HepG2 (cell line): ENCODE measurements around the gene PLA1A. TPM values are rescaled to one million over a fixed set of nuclear protein-coding genes. Genes with fewer than 3 reads are reported as not detected.

Source experiments
- ATAC-seq: fragments of 200-7000 bp; cut with Tn5 transposase; 3 replicates; pipeline ENCODE4 v1.9.1; 2020; ENCODE audit warnings: mild to moderate bottlenecking, moderate library complexity
- BruUV-seq: library from RNA; stranded (reverse); fragments of 400-500 nt; replicated peaks from 2 replicates; lab custom pipeline; 2021; lab: Mats Ljungman, UMichigan
- CTCF ChIA-PET: fragments of 300-600 bp; formaldehyde crosslinking; extraction: SDS; loops from one replicate; lab custom pipeline; 2021; ENCODE audit warnings: low total read pairs, inconsistent platforms, low intra/inter-chr PET ratio; lab: Yijun Ruan, JAX
- POLR2A ChIA-PET: fragments of 350-600 bp; sonication (Branson Sonifier 250); formaldehyde crosslinking; loops from one replicate; lab custom pipeline; 2020; ENCODE audit warnings: antibody characterized with exemption, inconsistent platforms; lab: Yijun Ruan, JAX
- DNase-seq: peaks from one replicate; pipeline ENCODE4 v3.0.0-alpha.2; 2015; ENCODE audit warnings: low spot score
- FAIRE-seq: peaks from 3 replicates; lab custom pipeline; 2011; peaks lifted over from hg19 to GRCh38; lab: Jason Lieb, UNC
- H2AFZ ChIP-seq: one replicate; pipeline ENCODE4 v1.6.1; 2011; ENCODE audit warnings: low read length, inconsistent platforms
- H3K27ac ChIP-seq: fragments of 300-600 bp; 3 replicates; pipeline ENCODE4 v1.8.0; 2011; ENCODE audit warnings: mixed run types, mild to moderate bottlenecking, mixed read lengths, low read length, inconsistent platforms; ENCODE audit not compliant: insufficient read depth; ENCODE audit errors: extremely low read length
- H3K27me3 ChIP-seq, 2 experiments: fragments of 200-600 bp in 1 of 2; 2 replicates in 1 of 2; 3 replicates in 1 of 2; pipeline versions ENCODE4 v1.6.0 to v1.8.0; 2011; ENCODE audit warnings: low read length in 2 of 2, mild to moderate bottlenecking in 2 of 2, moderate library complexity in 2 of 2, inconsistent platforms in 1 of 2; ENCODE audit not compliant: insufficient read depth in 2 of 2, control insufficient read depth in 1 of 2
- H3K36me3 ChIP-seq, 2 experiments: fragments of 200-600 bp in 1 of 2; replicated peaks in 1 of 2; 2 replicates in 1 of 2; 3 replicates in 1 of 2; pipeline versions ENCODE4 v1.5.1 to v1.8.0; 2011; ENCODE audit warnings: low read length in 2 of 2, inconsistent platforms in 1 of 2; ENCODE audit not compliant: insufficient read depth in 2 of 2, control insufficient read depth in 1 of 2
- H3K4me1 ChIP-seq: 2 replicates; pipeline ENCODE4 v1.5.1; 2012; ENCODE audit warnings: low read length, inconsistent platforms; ENCODE audit not compliant: insufficient read depth
- H3K4me2 ChIP-seq: 2 replicates; pipeline ENCODE4 v1.6.0; 2011; ENCODE audit warnings: low read depth, low read length, inconsistent platforms
- H3K4me3 ChIP-seq, 3 experiments: fragments of 200-600 bp in 1 of 3; sonication (generic), shearing (Covaris generic) in 1 of 3; replicated peaks in 1 of 3; 2 replicates each; pipeline ENCODE4 v1.5.1; 2011 to 2016; ENCODE audit warnings: low read length in 3 of 3, inconsistent platforms in 2 of 3, low read depth in 2 of 3, mild to moderate bottlenecking in 2 of 3, control low read depth in 1 of 3, mixed read lengths in 1 of 3; ENCODE audit not compliant: insufficient read depth in 1 of 3
- H3K79me2 ChIP-seq: one replicate; pipeline ENCODE4 v1.6.1; 2011; ENCODE audit warnings: low read length, inconsistent platforms; ENCODE audit not compliant: insufficient read depth
- H3K9ac ChIP-seq: 2 replicates; pipeline ENCODE4 v1.6.0; 2011; ENCODE audit warnings: mild to moderate bottlenecking, low read depth, low read length, inconsistent platforms; ENCODE audit not compliant: insufficient read depth
- H3K9me3 ChIP-seq: 2 replicates; pipeline ENCODE4 v1.5.1; 2012; ENCODE audit warnings: mild to moderate bottlenecking, low read length
- H4K20me1 ChIP-seq: 2 replicates; pipeline ENCODE4 v1.6.0; 2011; ENCODE audit warnings: inconsistent platforms, mild to moderate bottlenecking, low read length, moderate library complexity; ENCODE audit not compliant: insufficient read depth
- BHLHE40 ChIP-seq: IDR thresholded peaks from 2 replicates; pipeline ENCODE4 v1.6.1; 2011; ENCODE audit warnings: low read length, improper control_type of control experiment
- CBFB ChIP-seq: sonication (generic); formaldehyde crosslinking; IDR thresholded peaks from 2 replicates; pipeline ENCODE4 v1.4.0; 2020; ENCODE audit warnings: missing genetic modification reagents
- FOXP1 ChIP-seq, 2 experiments: fragments of 450-650 bp in 1 of 2; IDR thresholded peaks; 2 replicates each; pipeline ENCODE4 v1.6.1; 2017 to 2018; ENCODE audit warnings: antibody characterized with exemption in 1 of 2
- GABPB1 ChIP-seq: IDR thresholded peaks from 2 replicates; pipeline ENCODE4 v1.6.1; 2016; ENCODE audit warnings: mild to moderate bottlenecking, missing genetic modification reagents, moderate library complexity, missing compliant biosample characterization
- IKZF1 ChIP-seq: fragments of 450-650 bp; IDR thresholded peaks from 2 replicates; pipeline ENCODE4 v1.7.1; 2016
- STAG1 ChIP-seq: sonication (generic); formaldehyde crosslinking; IDR thresholded peaks from 2 replicates; pipeline ENCODE4 v1.4.0; 2020; ENCODE audit warnings: missing genetic modification reagents
- TP53 ChIP-seq: sonication (generic); formaldehyde crosslinking; conservative IDR thresholded peaks from 2 replicates; pipeline ENCODE4 v1.4.0; 2020; ENCODE audit warnings: missing genetic modification reagents
- YEATS4 ChIP-seq: sonication (generic); formaldehyde crosslinking; IDR thresholded peaks from 2 replicates; pipeline ENCODE4 v1.4.0; 2020; ENCODE audit warnings: missing genetic modification reagents, borderline replicate concordance
- ZNF253 ChIP-seq: sonication (generic); formaldehyde crosslinking; IDR thresholded peaks from 2 replicates; pipeline ENCODE4 v1.8.0; 2022; ENCODE audit warnings: mild to moderate bottlenecking, missing genetic modification reagents, borderline replicate concordance
- ZNF260 ChIP-seq: sonication (generic); formaldehyde crosslinking; IDR thresholded peaks from 2 replicates; pipeline ENCODE4 v1.4.0; 2020; ENCODE audit warnings: missing genetic modification reagents, low read depth, mild to moderate bottlenecking, borderline replicate concordance
- ZNF282 ChIP-seq: fragments of 450-650 bp; IDR thresholded peaks from 2 replicates; pipeline ENCODE4 v1.6.1; 2018; ENCODE audit not compliant: partially characterized antibody
- WGBS: methylation state at CpG from one replicate; pipeline ENCODE4 v1.1.6; 2017; ENCODE audit warnings: low lambda C conversion rate; 5-methylcytosine and 5-hydroxymethylcytosine counted together
- in situ Hi-C: cut with HindIII; loops from 2 replicates; pipeline ENCODE4 v1.10.0; 2017; ENCODE audit warnings: low pct_unique_long_range_greater_than_20kb; ENCODE audit not compliant: extremely low pct_ligation_motif_present
- intact Hi-C: fragments of 100-400 bp; cut with micrococcal nuclease; formaldehyde crosslinking; loops from one replicate; pipeline ENCODE4 v1.10.0; 2022; ENCODE audit not compliant: unreplicated experiment
- polyA plus RNA-seq, 8 experiments: library from polyadenylated mRNA; depleted of rRNA in 3 of 8; stranded (reverse) in 7 of 8; unstranded in 1 of 8; fragments of >200 nt; fragmentation: Illumina TruSeq in 4 of 8; extraction: Trizol in 4 of 8; gene quantifications; 2 replicates each; pipeline versions ENCODE4 v1.2.1 to v1.2.3, GENCODE V29; 2011 to 2016; ENCODE audit warnings: low read depth in 4 of 8, missing spikeins in 1 of 8, mixed read lengths in 1 of 8; ENCODE audit not compliant: insufficient read depth in 1 of 8
- total RNA-seq, 5 experiments: library from RNA; depleted of rRNA; stranded (reverse); fragments of >200 nt; fragmentation: Illumina TruSeq; extraction: Trizol; gene quantifications; 2 replicates each; pipeline ENCODE4 v1.2.3, GENCODE V29; 2016; ENCODE audit warnings: low read depth in 1 of 5
- TF ChIP-seq, protein P1 (sequence below): IDR thresholded peaks from 2 replicates; pipeline ENCODE4 v1.6.1; 2016; ENCODE audit warnings: control low read depth
- TF ChIP-seq, protein P2 (sequence below): sonication (generic); formaldehyde crosslinking; IDR thresholded peaks from 2 replicates; pipeline ENCODE4 v1.4.0; 2020; ENCODE audit warnings: mild to moderate bottlenecking, missing genetic modification reagents
- TF ChIP-seq, protein P3 (sequence below): sonication (generic); formaldehyde crosslinking; conservative IDR thresholded peaks from 2 replicates; pipeline ENCODE4 v1.8.0; 2022; ENCODE audit warnings: low read depth, missing genetic modification reagents

The PLA1A gene
- total and polyA plus RNA-seq, 2 of the 13 experiments (the other 11 are each of a cell fraction or from before 2014, with no cell fraction given): 0.11 to 0.18 TPM

DNA sequence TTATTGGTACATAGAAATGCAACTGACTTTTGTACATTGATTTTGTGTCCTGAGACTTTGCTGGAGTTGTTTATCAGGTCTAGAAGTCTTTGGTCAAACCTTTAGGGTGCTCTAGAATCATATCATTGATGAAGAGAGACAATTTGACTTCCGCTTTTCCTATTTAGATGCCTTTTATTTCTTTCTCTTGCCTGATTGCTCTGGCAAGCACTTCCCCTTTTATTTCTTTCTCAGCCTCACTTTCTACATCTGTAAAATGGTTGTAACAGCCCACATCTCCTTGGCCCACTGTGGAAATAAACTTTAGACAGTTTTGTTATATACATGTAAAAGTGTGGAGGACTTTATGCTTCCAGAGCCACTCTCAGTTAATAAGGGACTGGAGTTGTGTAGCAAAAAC is 14.0 kb downstream of the PLA1A start:
- Histone ChIP-seq H3K36me3 (no peaks in the 10 kb centered on the region), H3K9ac (no peak overlapping the region)
- POLR2A ChIA-PET: no interaction called here
- no peak for DNase-seq
- TF ChIP-seq ZNF260 (CRISPR knock-in tag) (no peak), CBFB (no peak)
- TF ChIP-seq, all 625 proteins: peak for 0
- no peak overlapping the region for H3K27ac ChIP-seq
- CTCF ChIA-PET: no interaction called here
- ATAC-seq: no peak
- H3K4me1 ChIP-seq: no peaks in the 10 kb centered on the region
- H2AFZ ChIP-seq: no peak overlapping the region
- WGBS: 43% methylated on average over 1 of the region's 1 CpG
- H3K27me3 ChIP-seq: 0 out of 5 replicates have a peak, but pooled peaks cover 0 to 3% of the 10 kb centered on the region in 2 experiments
- in situ Hi-C loops: no loop called here
- H4K20me1 ChIP-seq: no peaks in the 10 kb centered on the region
- no peak for FAIRE-seq
- no peak overlapping the region for H3K4me2 ChIP-seq
- no TSS peak for BruUV-seq
- intact Hi-C loops: no loop called here
- no peaks in the 10 kb centered on the region for H3K9me3 ChIP-seq
- no peak overlapping the region for H3K4me3 ChIP-seq
- H3K79me2 ChIP-seq: no peaks in the 10 kb centered on the region

DNA sequence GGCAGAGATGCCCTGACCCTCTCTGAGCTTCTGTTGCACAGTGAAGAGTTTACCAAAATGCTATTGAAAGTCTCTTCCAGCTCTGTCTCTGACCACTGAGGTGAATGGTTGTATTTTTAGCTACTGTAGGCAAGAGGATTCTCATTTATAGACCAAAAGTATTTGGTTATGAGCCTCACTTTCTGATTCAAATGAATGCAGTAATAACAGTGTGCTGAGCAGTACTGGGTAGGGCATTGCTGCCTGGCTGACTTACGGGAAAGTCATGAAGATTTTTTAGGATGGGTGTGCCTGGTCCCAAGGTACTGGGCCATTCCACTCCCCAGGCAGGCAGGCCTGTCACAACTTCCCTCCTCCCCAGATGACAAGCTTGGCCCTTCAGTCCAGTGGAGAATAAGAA is 15.5 kb downstream of the PLA1A start:
- Histone ChIP-seq H3K27me3 (0 out of 5 replicates have a peak, but pooled peaks cover 0 to 3% of the 10 kb centered on the region in 2 experiments), H3K4me1 (no peaks in the 10 kb centered on the region), H3K4me3 (no peak overlapping the region), H3K36me3 (no peaks in the 10 kb centered on the region), H3K4me2 (no peak overlapping the region), H4K20me1 (no peaks in the 10 kb centered on the region), H3K9me3 (no peaks in the 10 kb centered on the region), H3K27ac (no peak overlapping the region), H3K9ac (no peak overlapping the region), H2AFZ (no peak overlapping the region), H3K79me2 (no peaks in the 10 kb centered on the region)
- FAIRE-seq (no peak), ATAC-seq (no peak), DNase-seq (no peak)
- WGBS: no CpG with 5 or more reads among the region's 1 CpG
- TF ChIP-seq GABPB1 (no peak), FOXP1 (IDR thresholded peaks at IDR 0.05) (no peak), FOXP1 (CRISPR knock-in tag; IDR thresholded peaks at IDR 0.05) (no peak), BHLHE40 (no peak), IKZF1 (no peak), ZNF253 (CRISPR knock-in tag) (no peak), STAG1 (no peak), TP53 (CRISPR knock-in tag) (no peak), YEATS4 (CRISPR knock-in tag) (no peak), ZNF282 (no peak)
- TF ChIP-seq, protein P1, sequence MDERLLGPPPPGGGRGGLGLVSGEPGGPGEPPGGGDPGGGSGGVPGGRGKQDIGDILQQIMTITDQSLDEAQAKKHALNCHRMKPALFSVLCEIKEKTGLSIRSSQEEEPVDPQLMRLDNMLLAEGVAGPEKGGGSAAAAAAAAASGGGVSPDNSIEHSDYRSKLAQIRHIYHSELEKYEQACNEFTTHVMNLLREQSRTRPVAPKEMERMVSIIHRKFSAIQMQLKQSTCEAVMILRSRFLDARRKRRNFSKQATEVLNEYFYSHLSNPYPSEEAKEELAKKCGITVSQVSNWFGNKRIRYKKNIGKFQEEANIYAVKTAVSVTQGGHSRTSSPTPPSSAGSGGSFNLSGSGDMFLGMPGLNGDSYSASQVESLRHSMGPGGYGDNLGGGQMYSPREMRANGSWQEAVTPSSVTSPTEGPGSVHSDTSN: no peak
- TF ChIP-seq, protein P2, sequence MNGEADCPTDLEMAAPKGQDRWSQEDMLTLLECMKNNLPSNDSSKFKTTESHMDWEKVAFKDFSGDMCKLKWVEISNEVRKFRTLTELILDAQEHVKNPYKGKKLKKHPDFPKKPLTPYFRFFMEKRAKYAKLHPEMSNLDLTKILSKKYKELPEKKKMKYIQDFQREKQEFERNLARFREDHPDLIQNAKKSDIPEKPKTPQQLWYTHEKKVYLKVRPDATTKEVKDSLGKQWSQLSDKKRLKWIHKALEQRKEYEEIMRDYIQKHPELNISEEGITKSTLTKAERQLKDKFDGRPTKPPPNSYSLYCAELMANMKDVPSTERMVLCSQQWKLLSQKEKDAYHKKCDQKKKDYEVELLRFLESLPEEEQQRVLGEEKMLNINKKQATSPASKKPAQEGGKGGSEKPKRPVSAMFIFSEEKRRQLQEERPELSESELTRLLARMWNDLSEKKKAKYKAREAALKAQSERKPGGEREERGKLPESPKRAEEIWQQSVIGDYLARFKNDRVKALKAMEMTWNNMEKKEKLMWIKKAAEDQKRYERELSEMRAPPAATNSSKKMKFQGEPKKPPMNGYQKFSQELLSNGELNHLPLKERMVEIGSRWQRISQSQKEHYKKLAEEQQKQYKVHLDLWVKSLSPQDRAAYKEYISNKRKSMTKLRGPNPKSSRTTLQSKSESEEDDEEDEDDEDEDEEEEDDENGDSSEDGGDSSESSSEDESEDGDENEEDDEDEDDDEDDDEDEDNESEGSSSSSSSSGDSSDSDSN (CRISPR knock-in tag): no peak
- TF ChIP-seq, protein P3, sequence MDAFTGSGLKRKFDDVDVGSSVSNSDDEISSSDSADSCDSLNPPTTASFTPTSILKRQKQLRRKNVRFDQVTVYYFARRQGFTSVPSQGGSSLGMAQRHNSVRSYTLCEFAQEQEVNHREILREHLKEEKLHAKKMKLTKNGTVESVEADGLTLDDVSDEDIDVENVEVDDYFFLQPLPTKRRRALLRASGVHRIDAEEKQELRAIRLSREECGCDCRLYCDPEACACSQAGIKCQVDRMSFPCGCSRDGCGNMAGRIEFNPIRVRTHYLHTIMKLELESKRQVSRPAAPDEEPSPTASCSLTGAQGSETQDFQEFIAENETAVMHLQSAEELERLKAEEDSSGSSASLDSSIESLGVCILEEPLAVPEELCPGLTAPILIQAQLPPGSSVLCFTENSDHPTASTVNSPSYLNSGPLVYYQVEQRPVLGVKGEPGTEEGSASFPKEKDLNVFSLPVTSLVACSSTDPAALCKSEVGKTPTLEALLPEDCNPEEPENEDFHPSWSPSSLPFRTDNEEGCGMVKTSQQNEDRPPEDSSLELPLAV (CRISPR knock-in tag): no peak
- no TSS peak for BruUV-seq
- ChIA-PET POLR2A (no interaction called here), CTCF (no interaction called here)
- intact Hi-C loops: no loop called here
- in situ Hi-C loops: no loop called here
